GM19238 (cell line): Measurements from ENCODE around the gene NPAT.

Experiments
- DNase-seq: peaks from one replicate; pipeline ENCODE4 v3.0.0; 2011; ENCODE audit warnings: low spot score; ENCODE audit not compliant: insufficient read length

The NPAT gene

GRCh38 chr11:108222574-108223347, at the start of gene NPAT, which contains the start of gene ATM:
TSS of gene NPAT (minus strand) at chr11:108222638. CDS start at chr11:108222536, 102 bp downstream.
TSS of gene ATM (plus strand) at chr11:108223067. CDS start at chr11:108227625, 4,558 bp downstream.
- DNase-seq: peak; percentile 67

GRCh38 chr11:108269583-108269982, 47.1 kb upstream of the NPAT start:
- DNase-seq: no peak

GRCh38 chr11:108253176-108253575, 30.7 kb upstream of the NPAT start:
- DNase-seq: no peak

GRCh38 chr11:108246885-108247284, 24.4 kb upstream of the NPAT start:
- no peak for DNase-seq

- no peak for DNase-seq
Measured at GRCh38 chr11:108246308-108246707, 23.9 kb upstream of the NPAT start.

GRCh38 chr11:108242422-108242821, 20.0 kb upstream of the NPAT start:
- DNase-seq: no peak

- DNase-seq: no peak
Measured at GRCh38 chr11:108241330-108242037, 19.0 kb upstream of the NPAT start.

- no peak for DNase-seq
Measured at GRCh38 chr11:108239076-108239475, 16.6 kb upstream of the NPAT start.

- DNase-seq: no peak
Measured at GRCh38 chr11:108237058-108237481, 14.6 kb upstream of the NPAT start.

- DNase-seq: no peak
Measured at GRCh38 chr11:108235633-108236032, 13.2 kb upstream of the NPAT start.

- no peak for DNase-seq
Measured at GRCh38 chr11:108235192-108235591, 12.8 kb upstream of the NPAT start.

GRCh38 chr11:108233277-108233945, 11.0 kb upstream of the NPAT start:
- DNase-seq: no peak

- no peak for DNase-seq
Measured at GRCh38 chr11:108228251-108228650, 5.8 kb upstream of the NPAT start.

GRCh38 chr11:108226036-108226435, 3.6 kb upstream of the NPAT start:
- no peak for DNase-seq

GRCh38 chr11:108224911-108225786, 2.7 kb upstream of the NPAT start:
- DNase-seq: no peak

GRCh38 chr11:108224366-108224765, 1.9 kb upstream of the NPAT start:
- DNase-seq: no peak

GRCh38 chr11:108223348-108224149, 1.1 kb upstream of the NPAT start:
- DNase-seq: no peak

- no peak for DNase-seq
Measured at GRCh38 chr11:108221911-108222573, 396 bp downstream of the NPAT start.

- no peak for DNase-seq
Measured at GRCh38 chr11:108221371-108221770, 1.1 kb downstream of the NPAT start.
